Activated naive CD4-positive, alpha-beta T cell treated with anti-CD3 and anti-CD28 coated beads, Interleukin-2, amount 50 U/mL, for 24 hours (primary cell): ENCODE data around the gene ITGB2.

Experiments
- H3K27ac Mint-ChIP-seq: one replicate; pipeline ENCODE4 v1.8.0; 2021; ENCODE audit warnings: mild to moderate bottlenecking, mixed read lengths
- H3K27me3 Mint-ChIP-seq: one replicate; pipeline ENCODE4 v1.8.0; 2021; ENCODE audit warnings: mixed read lengths
- H3K36me3 Mint-ChIP-seq: one replicate; pipeline ENCODE4 v1.8.0; 2021; ENCODE audit warnings: mixed read lengths
- H3K4me1 Mint-ChIP-seq: one replicate; pipeline ENCODE4 v1.8.0; 2021; ENCODE audit warnings: mixed read lengths
- H3K4me3 Mint-ChIP-seq: one replicate; pipeline ENCODE4 v1.8.0; 2021; ENCODE audit warnings: mild to moderate bottlenecking, mixed read lengths
- H3K9me3 Mint-ChIP-seq: one replicate; pipeline ENCODE4 v1.8.0; 2021; ENCODE audit warnings: mixed read lengths

The ITGB2 gene

GRCh38 chr21:44854664-44855446 is 65.8 kb downstream of the ITGB2 start:
- Mint-ChIP-seq H3K27ac (peak overlapping the region; percentile 83), H3K27me3 (no peaks in the 10 kb centered on the region), H3K36me3 (peaks cover 8% of the 10 kb centered on the region), H3K9me3 (no peaks in the 10 kb centered on the region), H3K4me1 (peaks cover 47% of the 10 kb centered on the region), H3K4me3 (peak overlapping the region; percentile 68)

GRCh38 chr21:44854391-44854663 is 66.4 kb downstream of the ITGB2 start:
- peak overlapping the region; percentile 68 for H3K4me3 Mint-ChIP-seq
- H3K9me3 Mint-ChIP-seq, result no peaks in the 10 kb centered on the region
- H3K36me3 Mint-ChIP-seq, result peaks cover 8% of the 10 kb centered on the region
- peak overlapping the region; percentile 83 for H3K27ac Mint-ChIP-seq
- H3K4me1 Mint-ChIP-seq, result peaks cover 47% of the 10 kb centered on the region
- no peaks in the 10 kb centered on the region for H3K27me3 Mint-ChIP-seq

- peaks cover 8% of the 10 kb centered on the region for H3K36me3 Mint-ChIP-seq
- H3K27ac Mint-ChIP-seq, result peak overlapping the region; percentile 83
- no peaks in the 10 kb centered on the region for H3K9me3 Mint-ChIP-seq
- H3K27me3 Mint-ChIP-seq, result no peaks in the 10 kb centered on the region
- H3K4me3 Mint-ChIP-seq, result peak overlapping the region; percentile 39
- H3K4me1 Mint-ChIP-seq, result peaks cover 47% of the 10 kb centered on the region
Measured at GRCh38 chr21:44853601-44854390, 66.9 kb downstream of the ITGB2 start.

GRCh38 chr21:44850905-44851657 is 69.6 kb downstream of the ITGB2 start:
- H3K9me3 Mint-ChIP-seq, result no peaks in the 10 kb centered on the region
- H3K36me3 Mint-ChIP-seq, result peaks cover 7% of the 10 kb centered on the region
- no peaks in the 10 kb centered on the region for H3K27me3 Mint-ChIP-seq
- peaks cover 58% of the 10 kb centered on the region for H3K4me1 Mint-ChIP-seq
- peak overlapping the region; percentile 8 for H3K4me3 Mint-ChIP-seq
- peak overlapping the region; percentile 84 for H3K27ac Mint-ChIP-seq

DNA sequence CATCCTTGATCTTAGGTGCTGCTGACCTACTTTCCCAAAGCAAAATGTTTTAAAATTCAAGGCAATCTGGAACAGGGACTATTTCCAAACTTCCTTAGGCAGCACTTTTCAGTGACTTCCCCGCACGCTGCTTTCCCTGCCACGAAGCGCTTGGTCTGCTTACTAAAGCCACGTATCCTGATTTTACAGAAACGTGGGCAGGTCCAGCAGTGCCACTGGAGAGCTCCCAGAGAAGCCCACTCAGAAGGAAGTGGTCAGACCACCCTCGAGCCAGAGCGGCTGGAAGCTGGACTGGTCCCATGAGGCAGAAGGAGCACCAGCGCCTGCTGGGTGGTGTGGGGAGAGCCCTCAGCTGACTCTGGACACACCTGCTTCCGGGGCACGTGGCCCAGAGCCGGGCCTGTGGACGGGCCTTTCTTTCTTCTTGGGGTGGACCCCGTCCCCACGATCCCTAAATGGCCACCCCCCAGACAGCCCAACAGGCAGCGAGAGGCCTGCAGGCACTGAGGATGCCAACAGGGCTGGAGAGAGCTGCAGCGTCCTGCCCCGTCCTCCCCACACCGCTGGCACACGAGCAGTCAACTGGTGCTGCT is 70.4 kb downstream of the ITGB2 start:
- no peaks in the 10 kb centered on the region for H3K9me3 Mint-ChIP-seq
- H3K4me1 Mint-ChIP-seq, result peaks cover 62% of the 10 kb centered on the region
- H3K4me3 Mint-ChIP-seq, result no peak overlapping the region
- no peaks in the 10 kb centered on the region for H3K27me3 Mint-ChIP-seq
- H3K36me3 Mint-ChIP-seq, result peaks cover 3% of the 10 kb centered on the region
- H3K27ac Mint-ChIP-seq, result no peak overlapping the region

- Mint-ChIP-seq H3K27me3 (no peaks in the 10 kb centered on the region), H3K9me3 (no peaks in the 10 kb centered on the region), H3K36me3 (peaks cover 3% of the 10 kb centered on the region), H3K4me3 (no peak overlapping the region), H3K4me1 (peaks cover 57% of the 10 kb centered on the region), H3K27ac (no peak overlapping the region)
Measured at GRCh38 chr21:44849616-44850130, 71.0 kb downstream of the ITGB2 start.

- Mint-ChIP-seq H3K9me3 (no peaks in the 10 kb centered on the region), H3K27me3 (no peaks in the 10 kb centered on the region), H3K4me3 (no peak overlapping the region), H3K36me3 (peaks cover 3% of the 10 kb centered on the region), H3K4me1 (peaks cover 52% of the 10 kb centered on the region), H3K27ac (no peak overlapping the region)
Measured at GRCh38 chr21:44848821-44849521, 71.7 kb downstream of the ITGB2 start.

DNA sequence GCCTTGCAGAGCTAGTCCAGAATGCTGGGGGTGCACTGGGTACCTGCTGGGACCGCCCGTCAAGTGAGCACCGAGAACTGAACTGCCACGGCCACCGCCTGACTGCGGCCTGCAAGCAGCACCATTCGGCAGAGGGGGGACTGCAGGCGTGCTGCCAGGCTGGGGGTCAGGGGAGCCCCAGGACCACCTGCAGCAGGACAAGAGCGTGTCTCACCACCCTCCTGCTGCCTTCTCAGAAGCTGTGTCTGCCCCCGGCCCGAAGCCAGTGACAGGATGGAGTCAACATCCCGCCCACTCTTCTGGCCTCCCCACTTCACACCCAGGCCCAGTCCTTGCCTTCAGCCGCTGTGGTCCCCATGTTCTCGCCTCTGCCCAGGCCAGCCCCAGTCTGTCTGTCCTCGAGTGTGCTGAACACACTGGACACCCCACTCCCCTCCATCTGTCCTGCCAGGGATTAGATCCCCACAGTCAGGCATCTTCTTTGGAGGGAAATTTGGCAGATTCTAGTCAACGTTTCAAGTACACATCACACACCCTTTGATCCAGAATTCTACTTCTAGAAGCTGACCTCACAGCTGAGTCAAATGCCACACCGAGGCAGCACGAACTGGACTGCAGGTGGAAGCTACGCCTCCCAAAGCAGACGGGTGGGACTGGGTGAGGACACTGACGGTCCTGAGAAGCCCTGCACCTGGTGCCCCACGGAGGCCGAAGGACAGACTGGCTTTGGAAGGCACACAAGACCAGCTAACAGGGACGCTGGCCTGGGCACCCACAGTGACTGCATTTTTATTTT is 73.2 kb downstream of the ITGB2 start:
- Mint-ChIP-seq H3K27ac (peak overlapping the region; percentile 51), H3K27me3 (no peaks in the 10 kb centered on the region), H3K36me3 (peaks cover 3% of the 10 kb centered on the region), H3K4me1 (peaks cover 37% of the 10 kb centered on the region), H3K9me3 (no peaks in the 10 kb centered on the region), H3K4me3 (peak overlapping the region; percentile 26)

GRCh38 chr21:44846485-44847260 is 74.0 kb downstream of the ITGB2 start:
- peak overlapping the region; percentile 79 for H3K4me3 Mint-ChIP-seq
- H3K27ac Mint-ChIP-seq, result peak overlapping the region; percentile 86
- H3K4me1 Mint-ChIP-seq, result peaks cover 29% of the 10 kb centered on the region
- no peaks in the 10 kb centered on the region for H3K9me3 Mint-ChIP-seq
- H3K36me3 Mint-ChIP-seq, result peaks cover 3% of the 10 kb centered on the region
- no peaks in the 10 kb centered on the region for H3K27me3 Mint-ChIP-seq

- Mint-ChIP-seq H3K4me1 (peaks cover 24% of the 10 kb centered on the region), H3K36me3 (peaks cover 3% of the 10 kb centered on the region), H3K27ac (peak overlapping the region; percentile 86), H3K4me3 (peak overlapping the region; percentile 79), H3K27me3 (no peaks in the 10 kb centered on the region), H3K9me3 (no peaks in the 10 kb centered on the region)
Measured at GRCh38 chr21:44846224-44846484, 74.5 kb downstream of the ITGB2 start.

GRCh38 chr21:44845418-44846223 is 75.1 kb downstream of the ITGB2 start:
- H3K36me3 Mint-ChIP-seq, result no peaks in the 10 kb centered on the region
- peaks cover 19% of the 10 kb centered on the region for H3K4me1 Mint-ChIP-seq
- no peaks in the 10 kb centered on the region for H3K9me3 Mint-ChIP-seq
- no peak overlapping the region for H3K27ac Mint-ChIP-seq
- peak overlapping the region; percentile 79 for H3K4me3 Mint-ChIP-seq
- H3K27me3 Mint-ChIP-seq, result no peaks in the 10 kb centered on the region

DNA sequence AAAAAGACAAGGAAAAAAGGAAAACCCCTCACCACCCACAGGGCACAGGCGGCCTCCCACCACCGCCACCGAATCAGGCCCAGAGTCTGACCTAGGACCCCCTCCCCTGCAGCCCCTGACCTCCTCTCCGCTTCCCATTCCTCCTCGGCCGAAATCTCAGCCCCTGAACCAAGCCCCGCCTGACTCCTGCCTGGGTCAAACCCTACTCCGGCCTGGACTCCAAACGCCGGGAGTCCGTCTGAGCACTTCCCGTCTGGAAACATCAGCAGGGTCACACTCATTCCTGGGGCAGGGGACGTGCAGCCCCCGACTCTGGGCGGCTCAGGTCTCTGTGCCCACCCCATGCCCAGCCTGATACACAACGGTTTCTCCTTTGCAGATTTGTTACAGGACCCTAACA is 76.4 kb downstream of the ITGB2 start:
- Mint-ChIP-seq H3K27ac (no peak overlapping the region), H3K27me3 (peaks cover 1% of the 10 kb centered on the region), H3K4me3 (no peak overlapping the region), H3K36me3 (no peaks in the 10 kb centered on the region), H3K9me3 (no peaks in the 10 kb centered on the region), H3K4me1 (peaks cover 19% of the 10 kb centered on the region)

- H3K4me3 Mint-ChIP-seq, result no peak overlapping the region
- H3K4me1 Mint-ChIP-seq, result peaks cover 19% of the 10 kb centered on the region
- H3K36me3 Mint-ChIP-seq, result no peaks in the 10 kb centered on the region
- no peaks in the 10 kb centered on the region for H3K9me3 Mint-ChIP-seq
- peaks cover 1% of the 10 kb centered on the region for H3K27me3 Mint-ChIP-seq
- no peak overlapping the region for H3K27ac Mint-ChIP-seq
Measured at GRCh38 chr21:44842721-44843445, 77.8 kb downstream of the ITGB2 start.
